NB4 (cell line): ENCODE data around the gene SH3YL1.

ENCODE experiments used
- DNase-seq: peaks from one replicate; pipeline ENCODE4 v3.0.0; 2010; ENCODE audit warnings: low read depth
- H3K4me3 ChIP-seq: one replicate; pipeline ENCODE4 v1.5.1; 2011; ENCODE audit warnings: mild to moderate bottlenecking, low read depth, low read length, moderate library complexity
- CTCF ChIP-seq: IDR thresholded peaks from one replicate; pipeline ENCODE4 v1.5.1; 2012; ENCODE audit warnings: low read depth, low read length
- MAX ChIP-seq: IDR thresholded peaks from 2 replicates; pipeline ENCODE4 v1.6.1; 2011; ENCODE audit warnings: low read depth, low read length
- MYC ChIP-seq: IDR thresholded peaks from 2 replicates; pipeline ENCODE4 v1.6.1; 2011; ENCODE audit warnings: low read depth, low read length
- POLR2A ChIP-seq: IDR thresholded peaks from 2 replicates; pipeline ENCODE4 v1.6.1; 2011; ENCODE audit warnings: mild to moderate bottlenecking; ENCODE audit not compliant: insufficient read length; ENCODE audit errors: extremely low read depth

SH3YL1 gene

GRCh38 chr2:287911-288757 lies 24.3 kb upstream of the SH3YL1 start, which contains the start of gene ALKAL2:
Gene ALKAL2 (minus strand): TSS chr2:288091. CDS start chr2:287835, 256 bp downstream.
- H3K4me3 ChIP-seq, result no peak within 1 kb of the TSS
- no peak for TF ChIP-seq CTCF
- no peak for TF ChIP-seq MYC
- TF ChIP-seq MAX, result no peak
- TF ChIP-seq POLR2A, result no peak
- no peak for DNase-seq

- no peak for DNase-seq
- no peak for TF ChIP-seq MAX
- no peak overlapping the region for H3K4me3 ChIP-seq
These were observed 23.6 kb upstream of the SH3YL1 start for GRCh38 chr2:287471-287885.

- TF ChIP-seq MAX, result no peak
- TF ChIP-seq MYC, result no peak
- TF ChIP-seq POLR2A, result no peak
- no peak for TF ChIP-seq CTCF
- H3K4me3 ChIP-seq, result no peak overlapping the region
- DNase-seq, result no peak
These were observed 23.1 kb upstream of the SH3YL1 start for GRCh38 chr2:286774-287392.

GRCh38 chr2:286035-286434 lies 22.2 kb upstream of the SH3YL1 start:
- no peak for TF ChIP-seq MAX
- no peak for TF ChIP-seq POLR2A
- no peak for TF ChIP-seq CTCF
- no peak for TF ChIP-seq MYC
- no peak overlapping the region for H3K4me3 ChIP-seq
- no peak for DNase-seq

- no peak for DNase-seq
- no peak for TF ChIP-seq MYC
- no peak for TF ChIP-seq CTCF
- no peak for TF ChIP-seq POLR2A
- no peak for TF ChIP-seq MAX
- H3K4me3 ChIP-seq, result no peak overlapping the region
These were observed 21.7 kb upstream of the SH3YL1 start for GRCh38 chr2:285531-285930.

- TF ChIP-seq MAX (no peak), POLR2A (no peak), MYC (no peak), CTCF (no peak)
- H3K4me3 ChIP-seq, result no peak overlapping the region
- DNase-seq, result no peak
These were observed 21.2 kb upstream of the SH3YL1 start for GRCh38 chr2:284896-285492.
